Left forelimb (tissue), 1 donor: ENCODE data around the gene EDC4.
"Not testable (repeated sequence)": the region's sequence is repeated elsewhere in the genome, so short reads cannot be mapped to it uniquely, and the experiment has no call there.

Experiments used
- DNase-seq: peaks from one replicate; pipeline ENCODE4 v3.0.0-alpha.2; 2018; ENCODE audit warnings: low spot score

The EDC4 gene

GRCh38 chr16:67872631-67873434, at the start of gene EDC4:
Gene EDC4 (plus strand): TSS chr16:67873052. CDS start chr16:67873262, 210 bp downstream.
- DNase-seq = peak; percentile 90

- no peak for DNase-seq
Observed at GRCh38 chr16:67825119-67825518, 47.7 kb upstream of the EDC4 start.

GRCh38 chr16:67825906-67826305, 46.9 kb upstream of the EDC4 start:
- DNase-seq = no peak

GRCh38 chr16:67828651-67829050, 44.2 kb upstream of the EDC4 start:
- no peak for DNase-seq

DNA sequence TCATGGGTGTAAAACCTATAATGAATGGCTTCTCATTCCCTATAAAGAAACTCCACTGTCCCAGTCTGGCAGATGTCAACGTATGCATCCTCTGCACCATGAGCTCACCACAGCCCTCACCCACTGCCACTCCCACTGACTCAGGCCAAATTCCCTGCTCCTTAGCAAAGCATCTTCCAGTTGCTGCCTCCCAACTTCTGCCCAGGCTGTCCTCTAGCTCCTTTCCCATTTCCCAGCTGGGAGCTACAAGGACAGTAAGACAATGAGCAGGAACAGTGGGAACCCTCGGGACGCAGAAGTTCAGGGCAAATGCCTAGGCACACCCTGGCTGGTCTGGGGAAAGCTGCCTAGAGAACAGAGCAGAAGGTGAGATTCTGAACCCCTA, 39.8 kb upstream of the EDC4 start:
- no peak for DNase-seq

- DNase-seq = peak; percentile 97
Observed at GRCh38 chr16:67833415-67834241, 39.2 kb upstream of the EDC4 start.

DNA sequence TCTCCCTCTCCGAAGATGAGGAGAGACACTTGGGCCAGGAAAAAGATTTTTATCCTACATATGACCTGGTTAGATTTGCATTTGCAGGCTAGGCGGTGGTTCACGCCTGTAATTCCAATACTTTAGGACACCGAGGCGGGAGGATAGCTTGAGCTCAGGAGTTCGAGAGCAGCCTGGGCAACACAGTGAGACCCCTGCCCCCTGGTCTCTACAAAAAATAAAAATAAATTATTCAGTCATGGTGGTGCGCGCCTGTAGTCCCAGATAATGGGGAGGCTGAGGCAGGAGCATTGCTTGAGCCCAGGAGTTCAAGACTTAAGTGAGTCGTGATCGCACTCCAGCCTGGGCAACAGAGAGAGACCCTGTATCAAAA, 38.6 kb upstream of the EDC4 start:
- DNase-seq = no peak

GRCh38 chr16:67837190-67837589, 35.7 kb upstream of the EDC4 start:
- DNase-seq = not testable (repeated sequence)

DNA sequence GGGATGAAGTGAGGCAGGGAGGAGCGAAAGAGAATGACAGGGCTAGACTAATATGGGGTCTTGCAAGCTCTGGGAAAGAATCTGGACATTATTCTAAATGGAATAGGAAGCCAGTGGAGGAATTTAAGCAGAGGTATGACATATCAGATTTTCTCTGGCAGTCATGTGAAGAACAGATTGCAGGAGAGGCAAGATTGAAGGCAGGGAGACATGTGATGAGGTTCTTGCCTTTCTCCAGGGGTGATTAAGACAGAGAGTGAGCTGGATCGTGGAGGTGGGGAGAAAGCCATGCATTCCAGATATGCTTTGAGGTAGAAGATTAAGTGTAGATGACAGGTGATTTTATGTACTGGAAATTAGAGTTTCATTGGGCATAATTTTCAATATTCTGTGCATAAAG, 35.0 kb upstream of the EDC4 start:
- no peak for DNase-seq

GRCh38 chr16:67841198-67841815, 31.5 kb upstream of the EDC4 start:
- no peak for DNase-seq

DNA sequence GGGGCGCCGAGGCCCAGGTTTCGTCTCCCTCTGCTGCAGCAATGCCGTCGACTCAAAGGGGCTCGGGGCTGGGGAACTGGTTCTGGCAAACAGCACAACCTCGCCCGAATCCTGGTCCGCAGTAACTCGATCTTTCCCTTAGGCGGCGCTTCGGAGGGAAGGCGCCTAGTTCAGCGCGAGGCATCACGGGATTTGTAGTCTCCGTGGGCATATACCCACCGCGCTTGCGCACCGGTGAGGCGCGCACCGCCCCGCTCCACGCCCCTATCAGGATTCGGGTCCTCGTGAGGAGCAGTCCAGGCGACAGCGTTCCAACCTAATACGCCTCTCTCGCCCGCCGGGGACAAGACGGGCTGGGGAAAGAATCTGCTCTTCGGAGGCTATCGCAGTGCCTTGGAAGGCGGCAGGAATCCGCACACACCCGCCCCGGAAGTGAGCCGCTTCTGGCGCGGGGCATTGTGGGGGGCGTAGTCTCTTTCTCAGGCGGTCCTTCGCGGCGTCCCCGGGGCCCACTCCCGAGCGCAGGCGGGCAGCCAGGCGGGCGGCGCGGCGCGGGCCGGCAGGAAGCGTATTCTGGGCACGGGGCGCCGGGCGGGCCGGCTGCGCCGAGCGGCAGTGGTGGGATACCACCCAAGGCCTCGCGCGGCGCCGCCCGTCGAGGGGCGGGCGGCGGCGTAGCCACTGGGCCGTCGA, 30.9 kb upstream of the EDC4 start, which contains the start of gene THAP11:
TSS of gene THAP11 (plus strand) at position 505 of the 693 bp plus-strand sequence. CDS start 235 bp downstream, outside the sequence.
- peak; percentile 97 for DNase-seq

- DNase-seq = peak; percentile 77
Observed at GRCh38 chr16:67842509-67843342, 30.1 kb upstream of the EDC4 start.

DNA sequence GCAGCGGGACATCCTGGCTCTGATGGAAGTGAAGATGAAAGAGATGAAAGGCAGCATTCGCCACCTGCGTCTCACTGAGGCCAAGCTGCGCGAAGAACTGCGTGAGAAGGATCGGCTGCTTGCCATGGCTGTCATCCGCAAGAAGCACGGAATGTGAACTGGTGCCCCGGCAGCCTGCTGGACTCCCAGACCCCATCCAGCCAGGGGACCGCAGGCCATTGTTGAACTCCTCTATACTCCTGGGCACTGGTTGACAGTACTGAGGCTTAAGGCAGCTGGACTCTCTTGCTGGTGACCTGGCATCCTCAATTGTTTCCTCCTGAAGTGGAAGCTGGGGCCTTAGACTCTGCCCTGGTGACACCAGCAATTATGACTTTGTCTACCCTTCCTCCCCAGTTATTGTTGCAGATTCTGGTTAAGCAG, 29.5 kb upstream of the EDC4 start:
- no peak for DNase-seq

DNA sequence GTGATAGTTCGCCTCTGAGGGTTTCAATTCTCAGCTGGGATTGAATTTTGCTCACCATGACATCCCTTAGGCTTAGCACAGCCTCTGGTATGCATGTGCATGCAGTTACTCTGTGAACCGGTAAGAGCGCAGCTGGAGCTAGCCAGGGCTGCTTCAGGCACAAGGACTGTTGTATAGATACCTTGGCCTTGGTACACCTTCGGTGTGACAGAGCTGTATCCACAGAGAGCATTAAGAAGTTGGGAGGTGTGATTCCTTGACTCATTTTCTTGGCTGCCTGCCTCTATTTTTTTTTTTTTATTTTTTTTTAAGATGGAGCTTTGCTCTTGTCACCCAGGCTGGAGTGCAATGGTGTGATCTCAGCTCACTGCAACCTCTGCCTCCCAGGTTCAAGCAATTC, 28.4 kb upstream of the EDC4 start:
- DNase-seq = no peak

GRCh38 chr16:67845291-67846062, 27.4 kb upstream of the EDC4 start:
- no peak for DNase-seq

GRCh38 chr16:67846063-67846319, 26.9 kb upstream of the EDC4 start:
- no peak for DNase-seq

DNA sequence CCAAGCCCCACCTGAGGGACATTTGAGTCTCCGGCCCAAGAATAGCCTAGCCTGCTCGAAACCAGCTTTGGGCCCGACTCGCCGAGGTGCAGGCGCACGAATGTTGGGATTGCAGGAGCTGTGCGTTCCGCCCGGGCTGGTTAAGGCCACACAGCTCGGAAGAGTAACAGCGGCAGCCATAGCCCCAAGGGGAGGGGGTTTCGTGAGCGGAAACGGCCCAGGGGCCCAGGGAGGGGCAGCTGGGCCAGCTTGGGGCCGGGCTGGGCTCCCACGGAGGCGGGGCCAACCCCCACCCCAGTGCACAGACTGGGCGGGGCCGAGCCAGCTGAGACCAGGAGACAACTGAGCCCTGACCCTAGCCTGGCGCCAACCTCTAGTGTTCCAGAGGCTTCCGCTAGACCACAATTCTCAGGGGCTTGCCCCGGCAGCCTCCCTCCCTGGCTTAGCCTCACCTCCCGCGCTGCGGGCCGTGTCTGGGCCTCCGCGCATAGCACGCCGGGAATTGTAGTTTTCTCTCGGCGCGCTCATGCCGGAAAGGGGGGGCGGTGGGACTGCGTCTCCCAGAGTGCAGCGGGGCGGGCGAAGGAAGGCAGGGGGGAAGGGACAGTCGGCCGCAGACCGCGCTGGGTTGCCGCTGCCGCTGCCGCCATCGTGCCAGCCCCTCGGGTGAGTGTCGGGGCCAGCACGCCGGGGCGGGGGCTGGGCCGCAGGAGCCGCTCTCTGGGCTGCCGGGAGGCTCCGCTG, 26.4 kb upstream of the EDC4 start, which contains the start of gene NUTF2:
TSS of gene NUTF2 (plus strand) at position 614 of the 744 bp plus-strand sequence. CDS start 18,198 bp downstream, outside the sequence.
- DNase-seq = peak; percentile 99

- DNase-seq = no peak
Observed at GRCh38 chr16:67847064-67847861, 25.6 kb upstream of the EDC4 start, which contains the start of gene CENPT. Gene CENPT (minus strand): TSS chr16:67847693. CDS start chr16:67833859, 13,834 bp downstream.

DNA sequence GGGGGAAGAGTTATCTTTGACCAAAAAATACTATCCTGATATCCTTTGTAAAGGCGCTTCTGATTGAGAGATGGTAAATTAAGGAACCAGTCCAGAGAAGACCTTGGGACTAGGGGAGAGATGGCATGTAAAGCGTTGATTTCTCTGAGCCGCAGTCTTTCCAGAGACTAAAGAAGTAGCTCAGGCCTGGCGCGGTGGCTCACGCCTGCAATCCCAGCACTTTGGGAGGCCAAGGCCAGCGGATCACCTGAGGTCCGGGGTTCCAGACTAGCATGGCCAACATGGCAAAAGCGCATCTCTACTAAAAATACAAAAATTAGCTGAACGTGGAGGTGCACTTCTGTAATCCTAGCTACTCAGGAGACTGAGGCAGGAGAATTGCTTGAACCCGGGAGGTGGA, 24.7 kb upstream of the EDC4 start:
- no peak for DNase-seq
